ENCODE data around the gene MYO9A.
"Not testable (repeated sequence)": the region's sequence is repeated elsewhere in the genome, so short reads cannot be mapped to it uniquely, and the experiment has no call there.

The MYO9A gene

DNA sequence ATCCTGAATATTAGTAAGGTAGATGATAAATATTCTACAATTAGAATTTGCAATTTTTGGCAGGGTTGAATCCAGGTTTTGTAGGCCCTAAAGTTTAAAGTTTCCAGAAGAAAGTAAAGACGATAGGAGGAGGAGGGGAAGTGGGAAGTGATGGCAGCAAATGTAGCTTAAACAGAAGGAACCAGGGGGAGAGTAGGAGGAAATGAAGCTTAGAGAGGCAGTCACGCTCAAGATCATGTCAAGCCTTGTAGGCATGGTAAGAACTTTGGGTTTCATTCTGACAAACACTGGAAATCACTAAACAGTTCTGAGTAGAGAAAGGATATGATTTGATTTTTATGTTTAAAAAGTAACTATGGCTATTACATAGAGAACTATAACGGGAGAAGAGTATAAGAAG, 243.7 kb downstream of the MYO9A start:
- no peak for DNase-seq (ENCODE audit: low read depth)

- not testable (repeated sequence) for DNase-seq (ENCODE audit: low read depth)
Measured at GRCh38 chr15:71858232-71858631, 259.7 kb downstream of the MYO9A start.

DNA sequence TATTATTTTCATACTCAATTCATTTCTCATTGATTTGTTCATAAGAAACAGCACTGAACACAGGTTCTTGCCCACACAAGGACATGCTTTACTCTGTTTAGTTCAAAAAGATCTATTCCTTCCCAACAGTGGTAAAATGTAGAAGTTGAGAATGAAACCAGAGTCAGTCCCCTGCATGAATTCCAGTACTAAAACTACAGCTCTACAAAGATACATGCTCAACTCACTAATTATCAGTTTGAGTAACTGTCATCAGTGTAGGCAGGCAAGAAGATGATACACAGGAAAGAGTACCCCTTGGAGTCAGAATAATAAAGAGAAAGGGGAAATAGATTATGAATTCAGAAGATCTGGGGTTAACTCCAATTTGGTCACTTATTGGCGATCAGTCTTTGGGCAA, 264.4 kb downstream of the MYO9A start:
- no peak for DNase-seq (ENCODE audit: low read depth)

GRCh38 chr15:71844916-71845315, 273.0 kb downstream of the MYO9A start:
- no peak for DNase-seq (ENCODE audit: low read depth)

DNA sequence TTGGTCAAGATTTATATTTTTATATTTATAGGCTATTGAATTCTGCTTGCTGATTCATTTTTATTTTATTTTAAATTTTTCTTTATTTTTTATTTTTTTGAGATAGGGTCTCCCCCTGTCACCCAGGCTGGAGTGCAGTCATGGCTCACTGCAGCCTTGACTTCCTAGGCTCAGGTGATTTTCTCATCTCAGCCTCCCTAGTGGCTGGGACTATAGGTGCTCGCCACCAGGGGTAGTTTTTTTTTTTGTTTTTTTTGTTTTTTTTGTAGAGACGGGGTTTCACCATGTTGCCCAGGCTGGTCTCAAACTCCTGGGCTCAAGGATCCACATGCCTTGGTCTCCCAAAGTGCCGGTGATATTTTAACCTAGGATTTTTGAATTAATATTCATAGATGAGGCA, 276.4 kb downstream of the MYO9A start:
- DNase-seq (ENCODE audit: low read depth) = no peak

GRCh38 chr15:71830981-71831380, 287.0 kb downstream of the MYO9A start:
- no peak for DNase-seq (ENCODE audit: low read depth)

DNA sequence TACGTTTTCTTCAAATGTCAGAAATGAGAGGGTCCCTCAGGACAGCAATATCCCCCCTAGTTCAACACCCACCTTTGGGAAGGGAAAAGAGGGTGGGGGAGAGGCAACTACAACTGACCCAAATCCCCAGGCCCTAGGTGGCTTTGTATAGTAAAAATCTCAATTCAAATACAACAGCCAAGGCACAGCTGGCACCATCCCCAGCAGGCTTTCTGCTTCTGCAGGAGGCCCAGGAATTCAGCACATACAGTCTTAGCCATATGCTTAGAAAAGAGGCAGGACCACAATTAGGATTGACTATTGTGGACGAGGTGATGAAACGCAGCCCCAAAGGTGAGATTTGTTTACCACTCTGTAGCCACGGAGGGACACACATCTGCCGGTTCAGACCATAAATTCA, 291.8 kb downstream of the MYO9A start:
- no peak for DNase-seq (ENCODE audit: low read depth)

DNA sequence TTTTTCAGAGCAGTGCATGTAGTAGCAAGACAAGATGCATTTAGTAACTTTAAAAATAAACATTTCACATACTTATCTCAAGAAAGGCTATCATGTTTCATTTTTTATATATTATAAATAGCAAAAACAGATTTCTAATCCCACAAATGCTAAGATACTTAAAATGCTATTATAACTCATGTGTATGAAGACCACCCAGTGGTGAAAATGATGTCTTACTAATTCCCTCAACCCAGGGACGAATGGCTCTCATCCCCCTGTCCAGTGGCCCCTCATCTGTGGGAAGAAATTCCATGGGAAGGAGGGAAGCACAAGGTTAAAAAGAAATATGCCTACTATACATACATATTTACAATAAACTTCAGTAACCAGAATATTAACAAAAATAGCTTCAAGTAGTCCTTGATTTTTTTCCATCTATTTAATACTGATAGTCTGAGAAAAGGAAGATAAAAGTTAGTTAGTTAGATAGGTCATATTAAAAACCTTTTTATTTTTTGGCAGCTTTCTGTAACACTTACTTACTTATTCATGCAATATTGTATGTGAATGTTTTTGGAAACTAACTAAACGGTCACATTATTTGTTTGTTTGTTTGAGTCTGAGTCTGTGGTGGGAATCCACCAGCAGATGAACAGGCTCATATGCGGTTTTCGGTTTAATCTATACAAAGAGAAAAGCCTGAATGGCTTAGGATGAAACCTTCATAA, 292.8 kb downstream of the MYO9A start:
- no peak for DNase-seq (ENCODE audit: low read depth)

DNA sequence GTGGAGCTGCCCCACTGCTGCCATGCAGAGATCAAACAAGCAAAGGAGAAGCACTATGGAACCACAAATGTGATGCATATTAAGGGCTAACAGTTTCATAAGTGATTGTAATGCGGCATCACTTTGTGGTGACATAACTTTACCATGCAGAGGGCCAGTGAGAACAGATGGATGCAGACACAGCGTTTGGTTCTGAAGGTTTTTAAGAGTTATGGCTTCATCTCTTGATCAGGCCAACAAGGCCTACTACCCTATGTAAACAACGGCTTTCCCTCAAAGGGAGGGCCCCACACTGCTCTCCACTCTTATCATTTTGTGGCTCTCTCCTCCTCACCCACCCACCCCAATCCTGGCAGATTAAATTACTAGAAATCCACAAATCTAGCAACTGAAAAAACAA, 294.1 kb downstream of the MYO9A start:
- no peak for DNase-seq (ENCODE audit: low read depth)

DNA sequence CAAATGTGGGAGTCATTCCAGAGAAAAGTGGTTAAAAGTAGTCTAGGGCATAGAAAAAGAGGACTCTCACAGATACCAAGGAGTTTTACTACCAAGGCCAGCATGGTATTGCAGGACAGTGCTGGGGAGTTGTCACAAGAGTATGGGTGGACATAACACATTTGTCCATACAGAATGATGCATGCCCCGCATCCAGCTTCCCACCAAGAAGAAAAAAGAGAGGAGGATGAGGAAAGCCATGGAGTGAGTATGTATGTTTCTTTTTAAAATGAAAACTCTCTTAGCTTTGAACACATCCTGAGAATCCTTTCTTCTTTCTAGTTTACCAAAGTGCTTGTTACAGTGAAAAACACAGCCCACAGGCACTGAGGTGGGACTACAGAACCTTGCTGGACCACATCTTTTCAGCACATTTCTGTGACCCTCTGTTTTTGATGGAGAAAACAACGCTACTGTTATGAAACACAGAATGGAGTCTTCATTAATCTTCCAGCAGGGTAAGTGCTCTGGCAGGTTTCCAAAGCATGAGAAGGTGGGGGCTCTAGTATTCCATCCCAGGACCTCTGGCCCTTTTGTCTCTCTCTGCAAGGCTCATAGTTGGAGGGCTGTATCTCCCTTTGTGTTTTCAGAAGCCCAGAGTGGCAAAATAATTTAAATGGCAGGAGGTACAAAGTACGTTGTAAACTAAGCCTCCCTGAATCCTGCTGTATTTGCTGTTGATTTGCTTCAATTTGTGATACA, 294.9 kb downstream of the MYO9A start:
- no peak for DNase-seq (ENCODE audit: low read depth)

DNA sequence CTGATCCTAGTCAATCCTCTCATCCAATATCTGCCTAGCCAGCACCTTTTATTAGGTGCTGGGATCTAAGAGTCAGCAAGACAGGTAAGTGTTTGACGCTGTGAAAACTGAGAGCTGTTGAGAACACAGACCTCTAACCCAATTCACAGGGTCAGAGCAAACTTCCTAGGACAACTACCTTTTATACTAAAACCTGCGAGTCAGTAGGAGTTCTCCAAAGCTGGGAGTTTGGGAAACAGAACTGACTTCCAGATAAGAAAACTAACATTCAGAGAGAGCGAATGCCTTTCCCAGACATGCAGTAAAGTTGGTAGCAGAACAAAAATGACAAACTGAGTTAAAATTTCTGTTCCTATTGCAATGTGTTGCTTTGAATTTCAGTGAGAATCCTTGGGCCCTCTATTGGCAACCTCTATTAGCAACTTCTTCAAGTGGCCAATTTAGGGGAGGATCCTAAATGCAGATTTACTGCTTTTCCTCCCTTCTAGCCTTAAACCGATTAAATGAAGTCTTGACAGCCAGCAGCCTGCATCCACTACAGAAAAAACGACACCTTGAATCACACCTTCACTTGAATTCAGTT, 296.3 kb downstream of the MYO9A start:
- DNase-seq (ENCODE audit: low read depth) = no peak

- DNase-seq (ENCODE audit: low read depth) = no peak
Measured at GRCh38 chr15:71820127-71820526, 297.8 kb downstream of the MYO9A start.

GRCh38 chr15:71817351-71817750, 300.6 kb downstream of the MYO9A start:
- DNase-seq (ENCODE audit: low read depth) = no peak

DNA sequence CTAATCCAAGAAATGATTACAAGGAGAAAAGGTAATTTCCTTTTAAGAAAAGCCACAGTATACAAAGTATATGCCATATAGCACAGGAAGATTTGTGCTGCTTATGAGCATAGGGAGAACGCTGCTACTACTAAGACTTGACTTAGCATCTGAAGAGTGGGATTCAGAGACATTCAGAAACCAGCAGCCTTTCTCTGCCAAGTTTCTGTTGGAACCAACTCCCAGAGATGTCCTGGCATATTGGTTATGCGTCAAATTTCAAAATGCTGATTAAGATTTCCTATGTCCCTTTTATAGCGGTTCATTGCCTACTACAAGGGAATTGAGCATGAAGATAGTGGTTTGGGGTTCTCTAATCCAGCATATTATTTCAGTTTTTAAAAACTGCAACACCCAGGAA, 302.6 kb downstream of the MYO9A start:
- no peak for DNase-seq (ENCODE audit: low read depth)

DNA sequence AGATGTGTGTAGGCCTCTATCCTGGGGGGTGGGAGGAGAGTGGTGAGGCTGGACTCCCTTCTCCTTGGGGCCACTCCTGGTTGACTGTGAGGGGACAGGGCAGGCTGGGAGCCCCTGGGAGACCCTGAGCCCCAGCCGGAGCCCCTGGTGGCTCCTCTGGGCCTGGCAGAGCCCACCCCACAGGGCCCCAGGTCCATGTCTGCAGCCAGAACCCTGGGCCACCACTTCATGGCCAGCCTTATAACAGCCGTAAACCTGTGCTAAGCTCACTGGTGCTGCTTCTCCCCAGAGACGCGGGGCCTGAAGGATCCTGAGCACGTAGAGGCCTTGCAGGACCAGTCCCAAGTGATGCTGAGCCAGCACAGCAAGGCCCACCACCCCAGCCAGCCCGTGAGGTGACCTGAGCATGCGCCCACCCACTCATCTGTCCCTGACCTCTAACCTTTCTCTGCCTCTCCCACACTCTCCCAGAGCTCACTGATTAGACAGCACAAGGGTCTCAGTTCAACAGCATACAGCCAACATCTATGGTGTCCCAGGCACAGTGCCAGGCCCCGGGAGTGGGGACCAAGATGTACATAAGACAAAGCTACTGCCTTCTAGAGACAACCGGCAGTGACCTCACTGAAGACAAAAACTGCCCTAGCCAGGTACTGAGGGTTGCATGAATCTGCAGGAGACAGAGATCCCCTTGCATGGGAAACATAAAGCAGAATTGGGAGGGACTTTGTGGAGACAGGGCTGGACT, 304.1 kb downstream of the MYO9A start:
- no peak for DNase-seq (ENCODE audit: low read depth)

DNA sequence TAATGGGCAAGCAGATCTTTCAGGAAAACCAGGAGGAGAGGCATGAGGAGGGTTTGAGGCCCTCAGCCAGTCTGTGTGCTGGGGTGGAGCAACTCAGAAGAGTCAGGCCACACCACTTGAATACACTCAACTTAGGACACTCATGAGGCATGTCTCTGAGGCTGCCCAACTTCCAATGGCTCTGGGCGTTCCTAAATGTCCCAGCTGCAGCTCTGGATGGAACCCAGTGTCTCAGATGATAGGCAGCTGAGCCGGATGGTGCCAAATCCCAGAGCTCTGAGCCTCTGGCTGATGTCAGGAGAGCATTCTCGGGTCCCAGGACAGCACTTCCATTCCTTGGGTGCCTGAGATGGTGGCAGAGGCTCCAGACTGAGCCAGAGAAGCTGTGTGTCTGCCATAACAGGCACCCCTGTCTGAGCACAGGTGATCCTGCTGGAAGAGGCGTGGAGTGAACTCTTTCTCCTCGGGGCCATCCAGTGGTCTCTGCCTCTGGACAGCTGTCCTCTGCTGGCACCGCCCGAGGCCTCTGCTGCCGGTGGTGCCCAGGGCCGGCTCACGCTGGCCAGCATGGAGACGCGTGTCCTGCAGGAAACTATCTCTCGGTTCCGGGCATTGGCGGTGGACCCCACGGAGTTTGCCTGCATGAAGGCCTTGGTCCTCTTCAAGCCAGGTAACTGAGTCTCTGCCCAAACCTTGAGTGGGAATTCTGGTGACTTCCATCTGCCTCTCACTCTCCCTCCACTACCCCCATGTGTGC, 304.8 kb downstream of the MYO9A start:
- no peak for DNase-seq (ENCODE audit: low read depth)

DNA sequence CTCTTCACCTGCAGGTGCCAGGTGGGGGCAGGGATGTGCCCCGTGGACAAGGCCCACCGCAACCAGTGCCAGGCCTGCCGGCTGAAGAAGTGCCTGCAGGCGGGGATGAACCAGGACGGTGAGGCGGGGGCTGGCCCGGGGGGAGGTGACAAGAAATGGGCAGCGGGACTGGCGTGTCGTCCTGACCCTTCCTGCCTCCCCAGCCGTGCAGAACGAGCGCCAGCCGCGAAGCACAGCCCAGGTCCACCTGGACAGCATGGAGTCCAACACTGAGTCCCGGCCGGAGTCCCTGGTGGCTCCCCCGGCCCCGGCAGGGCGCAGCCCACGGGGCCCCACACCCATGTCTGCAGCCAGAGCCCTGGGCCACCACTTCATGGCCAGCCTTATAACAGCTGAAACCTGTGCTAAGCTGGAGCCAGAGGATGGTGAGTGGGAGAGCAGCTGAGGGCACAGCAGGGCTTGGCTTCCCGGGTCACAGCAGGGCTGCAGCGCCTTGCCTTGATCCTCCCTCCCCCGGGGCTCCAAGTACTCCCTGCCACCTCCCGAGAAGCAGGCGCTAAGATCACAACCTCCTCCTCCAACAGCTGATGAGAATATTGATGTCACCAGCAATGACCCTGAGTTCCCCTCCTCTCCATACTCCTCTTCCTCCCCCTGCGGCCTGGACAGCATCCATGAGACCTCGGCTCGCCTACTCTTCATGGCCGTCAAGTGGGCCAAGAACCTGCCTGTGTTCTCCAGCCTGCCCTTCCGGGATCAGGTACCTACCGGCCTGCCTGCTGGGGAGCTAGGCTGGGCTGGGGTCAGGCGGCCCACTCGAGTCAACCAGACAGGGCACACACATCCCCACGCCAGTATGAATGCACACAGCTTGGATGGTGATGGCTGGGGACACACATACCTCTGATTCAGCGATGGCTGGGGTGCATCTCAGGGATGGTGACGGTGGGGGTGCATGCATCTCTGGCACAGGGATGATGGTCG, 305.9 kb downstream of the MYO9A start:
- no peak for DNase-seq (ENCODE audit: low read depth)

DNA sequence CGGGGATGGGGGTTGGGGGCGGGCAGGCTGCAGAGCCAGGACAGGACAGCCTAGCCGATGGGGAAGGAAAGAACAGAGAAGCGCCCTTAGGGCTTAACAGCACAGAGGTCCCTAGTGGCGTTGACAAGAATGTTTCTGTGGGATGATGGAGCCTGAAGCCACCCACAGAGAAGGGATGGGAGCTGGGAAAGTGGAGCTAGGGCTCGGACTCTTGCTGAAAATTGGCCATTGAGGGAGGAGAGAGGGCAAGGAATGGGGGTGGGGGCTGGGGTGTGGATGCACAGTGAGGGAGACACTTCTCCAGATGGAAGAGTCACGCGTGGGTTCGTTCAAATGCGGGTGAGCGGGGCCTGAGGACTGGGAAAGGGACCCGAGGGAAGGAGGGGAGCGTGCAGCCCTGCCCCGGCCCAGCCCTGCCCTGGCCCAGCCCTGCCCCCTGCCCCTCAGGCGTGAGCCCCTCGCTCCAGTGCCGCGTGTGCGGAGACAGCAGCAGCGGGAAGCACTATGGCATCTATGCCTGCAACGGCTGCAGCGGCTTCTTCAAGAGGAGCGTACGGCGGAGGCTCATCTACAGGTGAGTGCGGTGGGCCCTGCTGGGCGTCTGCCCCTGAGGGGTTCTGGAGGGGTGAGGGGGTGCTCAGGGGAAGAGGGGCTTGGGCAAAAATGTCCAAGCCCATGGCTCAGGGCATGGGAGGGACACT, 306.8 kb downstream of the MYO9A start:
- no peak for DNase-seq (ENCODE audit: low read depth)

- DNase-seq (ENCODE audit: low read depth) = no peak
Measured at GRCh38 chr15:71810256-71811035, 307.5 kb downstream of the MYO9A start, which contains the start of gene NR2E3. TSS of gene NR2E3 (plus strand) at chr15:71810554. CDS start at chr15:71810744, 190 bp downstream.
